Osteoblast (primary cell): Measurements from ENCODE around the gene ATP6V1B1. TPM values are rescaled to one million over a fixed set of nuclear protein-coding genes. Genes with fewer than 3 reads are reported as not detected.

Experiments used
- DNase-seq: peaks from one replicate; pipeline ENCODE4 v3.0.0; 2011; ENCODE audit warnings: low spot score, mixed read lengths; ENCODE audit not compliant: insufficient read length; ENCODE audit errors: missing footprints
- H2AFZ ChIP-seq: 2 replicates; pipeline ENCODE4 v1.6.0; 2011; ENCODE audit warnings: mild to moderate bottlenecking, low read length
- H3K27ac ChIP-seq: 2 replicates; pipeline ENCODE4 v1.5.1; 2011; ENCODE audit warnings: mild to moderate bottlenecking, low read depth, low read length, moderate library complexity
- H3K27me3 ChIP-seq: 2 replicates; pipeline ENCODE4 v1.6.0; 2012; ENCODE audit warnings: mild to moderate bottlenecking, control low read depth, inconsistent platforms, low read length, moderate library complexity; ENCODE audit not compliant: insufficient read depth
- H3K36me3 ChIP-seq: 2 replicates; pipeline ENCODE4 v1.5.1; 2011; ENCODE audit warnings: mild to moderate bottlenecking, low read length, control low read depth, moderate library complexity; ENCODE audit not compliant: insufficient read depth
- H3K4me1 ChIP-seq: 2 replicates; pipeline ENCODE4 v1.5.1; 2011; ENCODE audit warnings: mild to moderate bottlenecking, low read length, control low read depth, moderate library complexity; ENCODE audit not compliant: insufficient read depth
- H3K4me2 ChIP-seq: 2 replicates; pipeline ENCODE4 v1.6.0; 2011; ENCODE audit warnings: mild to moderate bottlenecking, low read length; ENCODE audit not compliant: insufficient read depth
- H3K4me3 ChIP-seq: fragments of 200-600 bp; sonication (generic); 3 replicates; pipeline ENCODE4 v1.5.1; 2012; ENCODE audit warnings: mild to moderate bottlenecking, low read length, inconsistent platforms; ENCODE audit not compliant: insufficient read depth
- H3K79me2 ChIP-seq: 2 replicates; pipeline ENCODE4 v1.6.0; 2012; ENCODE audit warnings: mild to moderate bottlenecking, low read length, control low read depth, inconsistent platforms; ENCODE audit not compliant: insufficient read depth
- H3K9me3 ChIP-seq: 2 replicates; pipeline ENCODE4 v1.5.1; 2011; ENCODE audit warnings: low read depth, low read length, control low read depth
- H4K20me1 ChIP-seq: 2 replicates; pipeline ENCODE4 v1.6.0; 2012; ENCODE audit warnings: mild to moderate bottlenecking, low read length, control low read depth; ENCODE audit not compliant: insufficient read depth
- CTCF ChIP-seq: IDR thresholded peaks from 2 replicates; pipeline ENCODE4 v1.5.1; 2011; ENCODE audit warnings: mild to moderate bottlenecking, low read depth, low read length, moderate library complexity; ENCODE audit errors: extremely low read depth
- total RNA-seq: library from RNA; depleted of rRNA; stranded (reverse); fragments of >200 nt; gene quantifications from 2 replicates; pipeline ENCODE4 v1.2.3, GENCODE V29; 2012

The ATP6V1B1 gene
- total RNA-seq, 1 donor, result 2.5 TPM

GRCh38 chr2:70964596-70965386 lies 29.1 kb downstream of the ATP6V1B1 start:
- no peaks in the 10 kb centered on the region for H3K27me3 ChIP-seq
- H3K4me1 ChIP-seq, result peaks cover 6% of the 10 kb centered on the region
- no peak overlapping the region for H3K27ac ChIP-seq
- H3K4me2 ChIP-seq, result peak overlapping the region; percentile 87
- no peaks in the 10 kb centered on the region for H3K9me3 ChIP-seq
- peak; percentile 95 for DNase-seq
- H3K4me3 ChIP-seq, result peak overlapping the region; percentile 73
- peaks cover 5% of the 10 kb centered on the region for H4K20me1 ChIP-seq
- H3K79me2 ChIP-seq, result no peaks in the 10 kb centered on the region
- H3K36me3 ChIP-seq, result no peaks in the 10 kb centered on the region
- peak; percentile 65 for TF ChIP-seq CTCF
- H2AFZ ChIP-seq, result peak overlapping the region; percentile 68

- Histone ChIP-seq H3K9me3 (no peaks in the 10 kb centered on the region), H3K27me3 (no peaks in the 10 kb centered on the region), H3K4me2 (peak overlapping the region; percentile 87), H3K27ac (no peak overlapping the region), H3K36me3 (no peaks in the 10 kb centered on the region), H3K4me1 (peaks cover 6% of the 10 kb centered on the region), H3K4me3 (peak overlapping the region; percentile 73), H3K79me2 (no peaks in the 10 kb centered on the region), H4K20me1 (peaks cover 5% of the 10 kb centered on the region), H2AFZ (no peak overlapping the region)
- TF ChIP-seq CTCF, result no peak
- no peak for DNase-seq
Measured at GRCh38 chr2:70965506-70965905, 29.8 kb downstream of the ATP6V1B1 start.

GRCh38 chr2:70966681-70967080 lies 31.0 kb downstream of the ATP6V1B1 start:
- Histone ChIP-seq H3K27me3 (no peaks in the 10 kb centered on the region), H4K20me1 (peaks cover 5% of the 10 kb centered on the region), H3K4me2 (no peak overlapping the region), H2AFZ (no peak overlapping the region), H3K36me3 (no peaks in the 10 kb centered on the region), H3K4me3 (no peak overlapping the region), H3K27ac (no peak overlapping the region), H3K79me2 (no peaks in the 10 kb centered on the region), H3K4me1 (peaks cover 6% of the 10 kb centered on the region), H3K9me3 (no peaks in the 10 kb centered on the region)
- DNase-seq, result no peak
- no peak for TF ChIP-seq CTCF

GRCh38 chr2:70967189-70967588 lies 31.5 kb downstream of the ATP6V1B1 start:
- H3K27me3 ChIP-seq, result no peaks in the 10 kb centered on the region
- no peak overlapping the region for H3K4me3 ChIP-seq
- no peak overlapping the region for H2AFZ ChIP-seq
- no peaks in the 10 kb centered on the region for H3K79me2 ChIP-seq
- no peak overlapping the region for H3K27ac ChIP-seq
- no peaks in the 10 kb centered on the region for H3K9me3 ChIP-seq
- no peak for TF ChIP-seq CTCF
- peaks cover 6% of the 10 kb centered on the region for H3K4me1 ChIP-seq
- no peaks in the 10 kb centered on the region for H3K36me3 ChIP-seq
- peaks cover 5% of the 10 kb centered on the region for H4K20me1 ChIP-seq
- DNase-seq, result no peak
- no peak overlapping the region for H3K4me2 ChIP-seq
